ENCODE results near the gene RHBG.

The RHBG gene

GRCh38 chr1:156390469-156391365 is 21.7 kb downstream of the RHBG start:
- TF ChIP-seq CTCF (IDR thresholded peaks at IDR 0.05; ENCODE audit: low read depth, low read length): no peak
- no peak overlapping the region for H3K4me3 ChIP-seq (replicated peaks in 1 of 2; ENCODE audit: low read depth in 2 of 2, low read length in 2 of 2)
- no peak for DNase-seq (ENCODE audit: low read depth in 2 of 2)

- no peak for TF ChIP-seq CTCF (IDR thresholded peaks at IDR 0.05; ENCODE audit: low read depth, low read length)
- H3K4me3 ChIP-seq (replicated peaks in 1 of 2; ENCODE audit: low read depth in 2 of 2, low read length in 2 of 2): no peak overlapping the region
- no peak for DNase-seq (ENCODE audit: low read depth in 2 of 2)
Observed at GRCh38 chr1:156391366-156391677, 22.3 kb downstream of the RHBG start.

GRCh38 chr1:156391701-156392100 is 22.7 kb downstream of the RHBG start:
- H3K4me3 ChIP-seq (replicated peaks in 1 of 2; ENCODE audit: low read depth in 2 of 2, low read length in 2 of 2): no peak overlapping the region
- TF ChIP-seq CTCF (IDR thresholded peaks at IDR 0.05; ENCODE audit: low read depth, low read length): no peak
- no peak for DNase-seq (ENCODE audit: low read depth in 2 of 2)

GRCh38 chr1:156392452-156392853 is 23.4 kb downstream of the RHBG start:
- TF ChIP-seq CTCF (IDR thresholded peaks at IDR 0.05; ENCODE audit: low read depth, low read length): no peak
- H3K4me3 ChIP-seq (replicated peaks in 1 of 2; ENCODE audit: low read depth in 2 of 2, low read length in 2 of 2): no peak overlapping the region
- DNase-seq (ENCODE audit: low read depth in 2 of 2): no peak

- no peak overlapping the region for H3K4me3 ChIP-seq (replicated peaks in 1 of 2; ENCODE audit: low read depth in 2 of 2, low read length in 2 of 2)
- no peak for DNase-seq (ENCODE audit: low read depth in 2 of 2)
- no peak for TF ChIP-seq CTCF (IDR thresholded peaks at IDR 0.05; ENCODE audit: low read depth, low read length)
Observed at GRCh38 chr1:156393095-156393494, 24.1 kb downstream of the RHBG start.

- TF ChIP-seq CTCF (IDR thresholded peaks at IDR 0.05; ENCODE audit: low read depth, low read length): no peak
- DNase-seq (ENCODE audit: low read depth in 2 of 2): no peak
Observed at GRCh38 chr1:156394082-156394481, 25.1 kb downstream of the RHBG start.

More at GRCh38 chr1:156394082-156394481, 25.1 kb downstream of the RHBG start:
- H3K4me3 ChIP-seq (replicated peaks in 1 of 2; ENCODE audit: low read depth in 2 of 2, low read length in 2 of 2): no peak overlapping the region
